Endothelial cell of umbilical vein (primary cell): ENCODE data around the gene AGFG1. TPM values are rescaled to one million over a fixed set of nuclear protein-coding genes. Genes with fewer than 3 reads are reported as not detected.

Experiments
- BruUV-seq: library from RNA; stranded (reverse); fragments of 400-500 nt; replicated peaks from 2 replicates; lab custom pipeline; 2021; lab: Mats Ljungman, UMichigan
- CTCF ChIA-PET: fragments of 300-600, 350-600 bp; sonication (Branson Sonifier 250); formaldehyde crosslinking; loops from one replicate; lab custom pipeline; 2021; ENCODE audit warnings: antibody characterized with exemption, inconsistent platforms; lab: Charles Lee
- POLR2A ChIA-PET: fragments of 300-600, 350-600 bp; sonication (Branson Sonifier 250); formaldehyde crosslinking; loops from one replicate; lab custom pipeline; 2021; ENCODE audit warnings: antibody characterized with exemption, inconsistent platforms; lab: Charles Lee
- DNase-seq: peaks from one replicate; pipeline ENCODE4 v3.0.0-alpha.2; 2011; ENCODE audit warnings: low read depth, low spot score
- FAIRE-seq: peaks from 2 replicates; lab custom pipeline; 2011; peaks lifted over from hg19 to GRCh38; lab: Jason Lieb, UNC
- H2AFZ ChIP-seq: 2 replicates; pipeline ENCODE4 v1.6.0; 2012; ENCODE audit warnings: low read depth, low read length, control low read depth, inconsistent platforms
- H3K27ac ChIP-seq: 2 replicates; pipeline ENCODE4 v1.5.1; 2011; ENCODE audit warnings: low read depth, mild to moderate bottlenecking, control low read depth, low read length, moderate library complexity; ENCODE audit not compliant: insufficient read depth
- H3K27me3 ChIP-seq, 2 experiments: 2 replicates each; pipeline versions ENCODE4 v1.6.0 to v1.6.1; 2011; ENCODE audit warnings: low read length in 2 of 2, mixed read lengths in 1 of 2; ENCODE audit not compliant: control insufficient read depth in 2 of 2, insufficient read depth in 2 of 2
- H3K36me3 ChIP-seq, 2 experiments: 2 replicates in 1 of 2; 3 replicates in 1 of 2; pipeline ENCODE4 v1.5.1; 2011; ENCODE audit warnings: low read length in 2 of 2, mild to moderate bottlenecking in 1 of 2, moderate library complexity in 1 of 2; ENCODE audit not compliant: control insufficient read depth in 2 of 2, insufficient read depth in 2 of 2; ENCODE audit errors: extremely low read depth in 1 of 2
- H3K4me1 ChIP-seq: 3 replicates; pipeline ENCODE4 v1.5.1; 2011; ENCODE audit warnings: mild to moderate bottlenecking, low read length; ENCODE audit not compliant: control insufficient read depth, insufficient read depth; ENCODE audit errors: extremely low read depth
- H3K4me2 ChIP-seq: 2 replicates; pipeline ENCODE4 v1.6.1; 2011; ENCODE audit warnings: low read length, control low read depth, mixed read lengths; ENCODE audit not compliant: insufficient read depth
- H3K4me3 ChIP-seq, 3 experiments: fragments of 200-600 bp in 1 of 3; sonication (generic), shearing (Covaris generic) in 1 of 3; replicated peaks in 1 of 3; 2 replicates each; pipeline ENCODE4 v1.5.1; 2011 to 2016; ENCODE audit warnings: control low read depth in 3 of 3, low read length in 3 of 3, mild to moderate bottlenecking in 2 of 3, inconsistent platforms in 1 of 3, low read depth in 1 of 3, moderate library complexity in 1 of 3; ENCODE audit not compliant: insufficient read depth in 1 of 3
- H3K79me2 ChIP-seq: 2 replicates; pipeline ENCODE4 v1.6.0; 2012; ENCODE audit warnings: low read length, inconsistent platforms; ENCODE audit not compliant: control insufficient read depth, insufficient read depth
- H3K9ac ChIP-seq: replicated peaks from 2 replicates; pipeline ENCODE3; 2011; ENCODE audit warnings: low read length, control low read depth; ENCODE audit not compliant: insufficient read depth; ENCODE audit errors: extremely low read depth
- H3K9me1 ChIP-seq: replicated peaks from 3 replicates; pipeline ENCODE4 v1.6.0; 2011; ENCODE audit warnings: mild to moderate bottlenecking, low read length; ENCODE audit not compliant: control insufficient read depth, insufficient read depth; ENCODE audit errors: extremely low read depth
- H3K9me3 ChIP-seq: replicated peaks from 2 replicates; pipeline ENCODE4 v1.5.1; 2012; ENCODE audit warnings: low read length, inconsistent platforms; ENCODE audit not compliant: control insufficient read depth, insufficient read depth
- H4K20me1 ChIP-seq: replicated peaks from 2 replicates; pipeline ENCODE3; 2011; ENCODE audit warnings: mild to moderate bottlenecking, low read length; ENCODE audit not compliant: control insufficient read depth, insufficient read depth; ENCODE audit errors: extremely low read depth
- CTCF ChIP-seq, 2 donors: IDR thresholded peaks; 1 replicate in 1 of 2; 2 replicates in 1 of 2; pipeline ENCODE4 v1.5.1; 2011; ENCODE audit warnings: low read length in 2 of 2, mild to moderate bottlenecking in 2 of 2, moderate library complexity in 2 of 2, control low read depth in 1 of 2, inconsistent platforms in 1 of 2, low read depth in 1 of 2; ENCODE audit not compliant: insufficient read depth in 1 of 2; ENCODE audit errors: extremely low read depth in 1 of 2
- EZH2 ChIP-seq: IDR thresholded peaks from 2 replicates; pipeline ENCODE4 v1.6.1; 2012; ENCODE audit warnings: borderline replicate concordance, low read depth, mild to moderate bottlenecking, moderate library complexity, low read length, inconsistent platforms; ENCODE audit not compliant: severe bottlenecking
- FOS ChIP-seq: IDR thresholded peaks from 2 replicates; pipeline ENCODE4 v1.6.1; 2011; ENCODE audit warnings: mild to moderate bottlenecking, low read length, moderate library complexity, borderline replicate concordance; ENCODE audit not compliant: insufficient read depth
- GATA2 ChIP-seq: IDR thresholded peaks from 2 replicates; pipeline ENCODE4 v1.7.0; 2011; ENCODE audit warnings: low read depth, mild to moderate bottlenecking, moderate library complexity, mixed read lengths, low read length; ENCODE audit not compliant: insufficient read length, insufficient read depth
- JUN ChIP-seq: IDR thresholded peaks from 2 replicates; pipeline ENCODE4 v1.6.1; 2011; ENCODE audit warnings: borderline replicate concordance, low read depth; ENCODE audit not compliant: insufficient read length, insufficient read depth
- MAX ChIP-seq: IDR thresholded peaks from 2 replicates; pipeline ENCODE4 v1.6.1; 2011; ENCODE audit not compliant: insufficient read depth, insufficient read length
- MYC ChIP-seq: IDR thresholded peaks from one replicate; pipeline ENCODE4 v1.6.1; 2011; ENCODE audit warnings: mild to moderate bottlenecking, low read depth, low read length
- POLR2A ChIP-seq: IDR thresholded peaks from 2 replicates; pipeline ENCODE4 v1.6.1; 2012; ENCODE audit warnings: low read depth, mild to moderate bottlenecking, control low read depth, low read length
- POLR2AphosphoS5 ChIP-seq: IDR thresholded peaks from 2 replicates; pipeline ENCODE4 v1.6.1; 2012; ENCODE audit warnings: low read depth, mild to moderate bottlenecking, control low read depth, low read length, moderate library complexity; ENCODE audit not compliant: insufficient read depth
- dilution Hi-C: fragments of 300-500 bp; cut with MboI; formaldehyde crosslinking; loops from one replicate; pipeline ENCODE4 v1.15.0; 2019; ENCODE audit warnings: low sequenced_read_pairs; ENCODE audit not compliant: extremely low pct_ligation_motif_present
- intact Hi-C: fragments of 100-400 bp; cut with micrococcal nuclease; formaldehyde crosslinking; loops from one replicate; pipeline ENCODE4 v1.10.0; 2022
- polyA plus RNA-seq, 4 experiments: library from polyadenylated mRNA; depleted of rRNA in 3 of 4; stranded (reverse) in 3 of 4; unstranded in 1 of 4; fragments of >200 nt; gene quantifications; 2 replicates each; pipeline versions ENCODE4 v1.2.1 to v1.2.3, GENCODE V29; 2011 to 2012; ENCODE audit warnings: missing spikeins in 1 of 4
- total RNA-seq: library from RNA; stranded (reverse); gene quantifications from 2 replicates; pipeline ENCODE4 v1.2.3, GENCODE V29; 2021

The AGFG1 gene
- total and polyA plus RNA-seq, 2 donors (not counting 3 experiments of a cell fraction or from before 2014, with no cell fraction given), result 87.9 to 106 TPM

GRCh38 chr2:227454323-227454860, 17.6 kb upstream of the AGFG1 start:
- DNase-seq, result no peak
- dilution Hi-C loops, result no loop called here
- BruUV-seq, result no TSS peak
- no peak overlapping the region for H2AFZ ChIP-seq
- H3K27ac ChIP-seq, result no peak overlapping the region
- H4K20me1 ChIP-seq, result no peaks in the 10 kb centered on the region
- no peaks in the 10 kb centered on the region for H3K27me3 ChIP-seq
- H3K9me3 ChIP-seq, result no peaks in the 10 kb centered on the region
- intact Hi-C loops, result no loop called here
- H3K4me3 ChIP-seq, result no peak overlapping the region
- FAIRE-seq, result no peak
- TF ChIP-seq MYC (no peak), EZH2 (no peak), GATA2 (no peak), CTCF (IDR thresholded peaks at IDR 0.05; ENCODE audit: extremely low read depth in 1 of 2, insufficient read depth in 1 of 2, low read depth in 1 of 2, low read length in 2 of 2) (no peak), JUN (no peak), POLR2A (no peak), MAX (no peak), FOS (no peak), POLR2AphosphoS5 (no peak)
- H3K79me2 ChIP-seq, result no peaks in the 10 kb centered on the region
- H3K9ac ChIP-seq, result no peak overlapping the region
- H3K4me1 ChIP-seq, result no peaks in the 10 kb centered on the region
- ChIA-PET CTCF (no interaction called here), POLR2A (no interaction called here)
- no peaks in the 10 kb centered on the region for H3K36me3 ChIP-seq
- no peaks in the 10 kb centered on the region for H3K9me1 ChIP-seq
- H3K4me2 ChIP-seq, result no peak overlapping the region
